GM19324 (cell line): Measurements from ENCODE around the gene HSD11B1L.

Experiments used
- ATAC-seq: cut with Tn5 transposase; IDR thresholded peaks from one replicate; pipeline ENCODE4 v1.9.1; 2021; ENCODE audit warnings: mild to moderate bottlenecking, moderate library complexity; ENCODE audit not compliant: unreplicated experiment, low FRiP score

Gene HSD11B1L

DNA sequence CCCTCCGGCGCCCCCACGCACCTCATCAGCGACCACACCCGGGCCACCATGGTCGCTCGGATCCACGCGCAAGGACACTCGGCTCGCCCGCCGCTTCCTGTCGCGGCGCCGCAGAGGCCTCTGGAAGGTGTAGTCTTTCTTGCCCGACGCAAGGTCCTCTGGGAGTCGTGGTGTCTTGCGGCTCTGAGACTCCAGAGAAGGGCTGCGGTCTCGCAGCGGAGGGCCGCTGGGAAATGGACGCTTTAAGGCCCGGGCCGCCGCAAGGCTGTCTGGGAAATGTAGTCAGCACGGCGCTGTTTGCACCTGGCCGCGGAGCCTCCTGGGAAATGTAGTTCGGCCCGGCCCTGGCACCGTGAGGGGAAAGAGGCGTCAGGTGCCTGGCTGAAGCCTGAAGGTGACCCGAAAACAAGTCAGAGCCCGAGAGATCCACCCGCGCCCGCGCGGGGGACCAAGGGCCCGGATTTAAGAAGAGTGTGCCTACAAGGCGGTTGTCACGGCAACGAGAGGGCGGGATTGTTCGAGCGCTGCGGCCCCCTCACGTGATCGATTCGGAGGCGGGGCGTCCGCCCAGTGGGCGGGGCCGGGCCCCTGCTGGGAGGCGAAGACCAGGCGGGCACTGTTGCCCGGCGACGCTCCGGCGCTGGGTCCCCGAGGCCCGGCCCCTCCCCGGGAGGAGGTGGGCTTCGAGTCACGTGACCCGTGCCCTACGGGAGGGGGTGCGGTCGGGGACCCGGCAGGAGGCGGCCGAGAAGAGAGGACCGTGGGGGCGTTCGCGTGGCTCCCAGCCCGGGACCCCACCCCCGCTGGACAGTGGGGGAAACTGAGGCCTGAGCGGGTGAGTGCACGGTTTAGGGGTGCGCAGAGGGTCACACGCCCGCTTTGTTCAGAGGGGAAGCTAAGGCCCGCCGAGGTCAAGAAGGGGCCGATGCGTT lies at the start of gene HSD11B1L, which contains the start of gene MICOS13:
Gene HSD11B1L, plus strand, starts transcription at position 591 of the 932 bp plus-strand sequence. CDS start 3,806 bp downstream, outside the sequence.
Gene MICOS13, minus strand, starts transcription at position 80 of the 932 bp plus-strand sequence. Its CDS starts 30 bp downstream, at position 50.
- peak; percentile 88 for ATAC-seq

GRCh38 chr19:5631567-5632240 lies 49.1 kb upstream of the HSD11B1L start:
- ATAC-seq = no peak

DNA sequence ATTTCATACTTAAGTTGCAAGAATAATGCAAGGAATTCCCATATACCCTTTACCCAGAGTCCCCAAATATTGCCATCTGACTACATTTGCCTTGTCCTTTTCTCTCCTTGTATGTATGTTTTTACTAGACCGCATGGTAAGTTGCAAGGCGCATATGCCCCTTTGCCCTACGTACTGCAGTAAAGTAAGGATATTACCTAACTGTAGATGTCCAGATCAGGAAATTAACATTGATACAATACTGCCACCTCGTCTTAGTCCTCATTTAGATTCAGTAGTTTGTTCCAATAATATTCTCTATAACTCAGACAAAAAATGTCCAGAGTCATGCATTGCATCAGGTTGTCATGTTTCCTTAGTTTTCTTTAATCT lies 48.6 kb upstream of the HSD11B1L start:
- no peak for ATAC-seq

DNA sequence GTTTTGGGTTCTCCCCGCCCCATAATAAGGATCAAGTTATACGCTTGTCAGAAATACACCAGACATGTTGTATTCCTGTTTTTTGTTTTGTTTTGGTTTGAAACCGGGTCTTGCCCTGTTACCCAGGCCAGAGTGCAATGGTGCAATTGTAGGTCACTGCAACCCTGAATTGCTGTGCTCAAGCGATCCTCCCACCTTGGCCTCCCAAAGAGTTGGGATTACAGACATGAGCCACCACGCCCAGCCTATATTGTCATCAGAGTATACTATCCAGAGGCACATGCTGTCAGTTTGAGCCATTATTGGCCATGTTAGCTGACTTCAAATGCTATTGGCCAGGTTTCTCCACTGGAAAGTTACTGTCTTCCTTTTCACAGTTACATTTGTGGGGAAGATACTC lies 48.2 kb upstream of the HSD11B1L start:
- no peak for ATAC-seq

DNA sequence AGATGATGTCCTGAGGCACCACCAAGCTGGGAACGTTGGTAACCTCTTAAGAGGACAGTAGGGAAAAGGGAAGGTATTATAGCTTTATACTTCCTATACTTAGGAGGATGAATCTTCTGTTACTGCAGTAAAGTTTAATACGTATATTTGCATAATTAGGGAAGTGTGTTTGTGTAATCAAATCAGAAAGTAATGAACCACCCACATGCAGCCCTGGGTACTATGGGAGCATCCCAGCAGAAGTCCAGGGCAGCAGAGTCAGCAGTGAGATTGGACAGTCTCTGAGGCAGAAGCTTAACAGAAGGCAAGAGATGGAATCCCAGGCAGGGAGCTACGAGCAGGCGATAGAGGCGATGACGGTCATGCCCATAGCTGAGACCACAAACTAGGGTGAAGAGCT lies 45.4 kb upstream of the HSD11B1L start:
- no peak for ATAC-seq

GRCh38 chr19:5637971-5638370 lies 42.9 kb upstream of the HSD11B1L start:
- ATAC-seq = no peak

GRCh38 chr19:5641171-5641570 lies 39.7 kb upstream of the HSD11B1L start:
- ATAC-seq = no peak

GRCh38 chr19:5642204-5642603 lies 38.6 kb upstream of the HSD11B1L start:
- no peak for ATAC-seq

GRCh38 chr19:5643060-5643459 lies 37.8 kb upstream of the HSD11B1L start:
- ATAC-seq = no peak

GRCh38 chr19:5644037-5644436 lies 36.8 kb upstream of the HSD11B1L start:
- no peak for ATAC-seq

- no peak for ATAC-seq
Measured at GRCh38 chr19:5645409-5645808, 35.4 kb upstream of the HSD11B1L start.

DNA sequence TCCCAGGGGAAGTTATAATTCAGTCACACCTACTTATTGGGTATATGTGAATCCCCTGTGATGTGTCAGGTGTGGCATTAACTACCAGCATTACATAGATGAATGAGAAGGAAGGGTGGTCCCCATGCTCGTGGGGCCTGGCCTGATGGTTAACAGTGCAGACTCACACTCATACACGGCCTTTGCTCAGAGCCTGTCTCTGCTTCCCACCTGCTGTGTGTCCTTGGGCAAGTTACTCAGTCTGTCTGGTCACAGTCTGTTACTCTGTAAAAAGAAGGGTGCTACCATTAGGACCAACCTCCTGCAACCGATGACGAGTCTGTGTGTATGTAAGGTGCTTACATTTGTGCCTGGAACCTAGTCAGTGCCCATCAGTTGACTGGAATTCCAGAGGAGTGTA lies 34.1 kb upstream of the HSD11B1L start:
- ATAC-seq = no peak

DNA sequence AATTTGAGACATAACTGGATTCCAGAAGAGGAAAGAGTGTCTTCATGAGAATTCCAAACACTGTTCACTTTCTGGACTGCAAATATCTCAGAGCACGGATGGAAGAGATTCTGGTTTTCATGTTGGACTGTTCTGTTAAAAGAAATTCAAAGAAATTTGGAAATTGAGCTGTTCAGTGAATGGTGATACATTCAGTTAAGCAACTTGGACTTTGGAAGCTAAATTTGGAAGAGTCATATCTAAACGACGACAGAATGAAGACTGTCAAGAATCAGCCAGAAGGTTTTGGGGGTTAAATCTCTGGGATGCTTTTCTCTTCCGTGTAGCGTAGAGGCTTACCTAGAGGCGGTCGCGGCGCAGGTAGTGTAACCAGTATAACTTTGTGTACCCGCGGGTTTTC lies 32.4 kb upstream of the HSD11B1L start:
- no peak for ATAC-seq

- ATAC-seq = no peak
Measured at GRCh38 chr19:5651361-5651760, 29.5 kb upstream of the HSD11B1L start.

GRCh38 chr19:5652261-5652660 lies 28.6 kb upstream of the HSD11B1L start:
- ATAC-seq = no peak

DNA sequence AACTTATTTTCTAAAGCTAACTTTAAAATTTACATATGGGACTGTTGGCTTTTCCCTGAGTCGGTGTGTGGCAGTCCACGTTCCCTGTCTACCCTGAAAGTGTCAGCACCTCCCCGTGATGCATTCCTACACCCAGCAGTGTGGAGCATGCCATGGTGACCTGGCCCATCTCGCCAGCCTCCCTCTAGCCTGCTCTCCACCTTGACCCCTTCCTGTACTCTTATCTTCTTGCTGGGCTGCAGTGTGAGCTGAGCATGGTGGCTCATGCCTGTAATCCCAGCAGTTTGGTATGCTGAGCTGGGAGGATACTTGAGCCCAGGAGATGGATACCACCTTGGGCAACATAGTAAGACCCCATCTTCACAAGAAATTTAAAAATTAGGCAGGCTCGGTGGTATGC lies 25.9 kb upstream of the HSD11B1L start:
- no peak for ATAC-seq

DNA sequence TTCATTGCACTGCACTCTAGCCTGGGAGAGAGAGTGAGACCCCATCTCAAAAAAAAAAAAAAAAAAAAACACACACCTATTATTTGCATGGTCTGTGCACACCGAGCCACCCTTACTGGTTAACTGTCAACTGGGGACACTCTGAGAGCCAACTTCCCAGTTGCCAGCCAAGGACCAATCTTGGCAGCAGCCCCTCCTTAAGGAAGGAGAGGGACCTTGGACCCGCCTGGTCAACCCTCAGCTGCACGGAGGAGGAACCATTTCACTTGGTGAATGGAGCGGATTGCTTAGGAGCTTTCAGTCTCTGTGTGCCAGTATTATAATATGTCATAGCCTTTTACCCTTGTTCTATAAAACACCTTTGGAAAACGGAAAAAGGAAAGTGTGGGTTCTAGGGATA lies 25.4 kb upstream of the HSD11B1L start:
- no peak for ATAC-seq

DNA sequence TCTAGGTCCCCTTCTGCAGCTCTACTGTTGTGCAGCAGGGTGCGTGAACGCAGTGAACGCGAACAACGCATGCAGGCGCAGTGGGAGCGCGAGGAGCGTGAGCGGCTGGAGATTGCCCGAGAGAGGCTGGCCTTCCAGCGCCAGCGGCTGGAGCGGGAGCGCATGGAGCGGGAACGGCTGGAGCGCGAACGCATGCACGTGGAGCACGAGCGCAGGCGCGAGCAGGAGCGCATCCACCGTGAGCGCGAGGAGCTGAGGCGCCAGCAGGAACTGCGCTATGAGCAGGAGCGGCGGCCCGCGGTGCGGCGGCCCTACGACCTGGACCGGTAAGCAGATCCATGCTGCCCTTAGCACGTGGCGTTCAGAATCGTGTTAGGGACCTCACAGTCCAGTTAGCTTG lies 19.3 kb upstream of the HSD11B1L start:
- ATAC-seq = no peak

- no peak for ATAC-seq
Measured at GRCh38 chr19:5663904-5664303, 16.9 kb upstream of the HSD11B1L start.

- no peak for ATAC-seq
Measured at GRCh38 chr19:5664515-5664914, 16.3 kb upstream of the HSD11B1L start.

- ATAC-seq = no peak
Measured at GRCh38 chr19:5665781-5666513, 14.9 kb upstream of the HSD11B1L start.
